PC-9 (cell line): ENCODE results near the gene VSIG2. TPM values are rescaled to one million over a fixed set of nuclear protein-coding genes. Genes with fewer than 3 reads are reported as not detected.
A peak's percentile ranks its signal among the peaks of the same experiment; 100 is the strongest.

ENCODE experiments used
- BruUV-seq: library from RNA; stranded (reverse); fragments of 400-500 nt; replicated peaks from 2 replicates; lab custom pipeline; 2021; lab: Mats Ljungman, UMichigan
- CTCF ChIA-PET: fragments of 300-600 bp; sonication (Branson Sonifier 250); formaldehyde crosslinking; loops from one replicate; lab custom pipeline; 2022; ENCODE audit warnings: antibody characterized with exemption; lab: Charles Lee
- POLR2A ChIA-PET: fragments of 300-600 bp; sonication (Branson Sonifier 250); formaldehyde crosslinking; loops from one replicate; lab custom pipeline; 2022; ENCODE audit warnings: antibody characterized with exemption; ENCODE audit not compliant: unreplicated experiment; lab: Charles Lee
- DNase-seq, 2 experiments: peaks; one replicate each; pipeline versions ENCODE4 v3.0.0 to v3.0.0-alpha.2; 2015 to 2022; ENCODE audit warnings: mixed read lengths in 1 of 2
- H2AFZ ChIP-seq: fragments of 200-600 bp; sonication (generic); 2 replicates; pipeline ENCODE4 v1.8.1; 2017; ENCODE audit warnings: antibody characterized with exemption
- H3F3A ChIP-seq: fragments of 200-600 bp; sonication (generic); 2 replicates; pipeline ENCODE4 v1.8.1; 2017; ENCODE audit warnings: antibody characterized with exemption, mild to moderate bottlenecking, low read depth; ENCODE audit not compliant: insufficient read depth
- H3K27ac ChIP-seq: fragments of 200-600 bp; sonication (generic); 2 replicates; pipeline ENCODE4 v1.6.1; 2016; ENCODE audit warnings: mixed run types
- H3K27me3 ChIP-seq: fragments of 200-600 bp; sonication (generic); 2 replicates; pipeline ENCODE4 v1.6.1; 2016; ENCODE audit warnings: low read depth, mixed run types; ENCODE audit not compliant: insufficient read depth
- H3K36me3 ChIP-seq: fragments of 200-600 bp; sonication (generic); 2 replicates; pipeline ENCODE4 v1.6.1; 2016; ENCODE audit warnings: low read depth, mixed run types
- H3K4me1 ChIP-seq: fragments of 200-600 bp; sonication (generic); replicated peaks from 2 replicates; pipeline ENCODE4 v1.6.1; 2016; ENCODE audit warnings: mixed run types; ENCODE audit not compliant: insufficient read depth
- H3K4me2 ChIP-seq: fragments of 200-600 bp; sonication (generic); 2 replicates; pipeline ENCODE4 v1.6.1; 2017; ENCODE audit warnings: mixed run types
- H3K4me3 ChIP-seq: fragments of 200-600 bp; sonication (generic); 2 replicates; pipeline ENCODE4 v1.6.1; 2016; ENCODE audit warnings: mixed run types
- H3K79me2 ChIP-seq: fragments of 200-600 bp; sonication (generic); 2 replicates; pipeline ENCODE4 v1.6.1; 2017; ENCODE audit warnings: low read depth, mixed run types
- H3K9me2 ChIP-seq: fragments of 200-600 bp; sonication (generic); 2 replicates; pipeline ENCODE4 v1.8.1; 2017; ENCODE audit warnings: mild to moderate bottlenecking; ENCODE audit not compliant: insufficient read depth
- H3K9me3 ChIP-seq: fragments of 200-600 bp; sonication (generic); 2 replicates; pipeline ENCODE4 v1.8.1; 2016; ENCODE audit warnings: low read depth; ENCODE audit not compliant: insufficient read depth
- H4K20me1 ChIP-seq: fragments of 200-600 bp; sonication (generic); 2 replicates; pipeline ENCODE4 v1.8.1; 2017; ENCODE audit not compliant: insufficient read depth
- CTCF ChIP-seq: fragments of 200-600 bp; sonication (generic); conservative IDR thresholded peaks from 2 replicates; pipeline ENCODE4 v1.6.1; 2017; ENCODE audit warnings: mixed run types, antibody characterized with exemption, mild to moderate bottlenecking, moderate library complexity
- EZH2 ChIP-seq: fragments of 200-600 bp; sonication (generic); IDR thresholded peaks from 2 replicates; pipeline ENCODE4 v1.8.0; 2017; ENCODE audit warnings: antibody characterized with exemption, low read depth
- intact Hi-C: fragments of 100-400 bp; cut with micrococcal nuclease; formaldehyde crosslinking; loops from one replicate; pipeline ENCODE4 v1.10.0; 2022; ENCODE audit not compliant: unreplicated experiment
- total RNA-seq: library from RNA; stranded (reverse); gene quantifications from 2 replicates; pipeline ENCODE4 v1.2.3, GENCODE V29; 2021

The VSIG2 gene
- total RNA-seq, 1 experiment from 2014 or later = 12.4 TPM

GRCh38 chr11:124754309-124754708 lies 2.3 kb upstream of the VSIG2 start:
- no peaks in the 10 kb centered on the region for H3K9me2 ChIP-seq
- ChIA-PET CTCF (no interaction called here), POLR2A (no interaction called here)
- no peak overlapping the region for H3K4me3 ChIP-seq
- BruUV-seq = no TSS peak
- no peak for TF ChIP-seq CTCF
- H3K36me3 ChIP-seq = no peaks in the 10 kb centered on the region
- intact Hi-C loops = no loop called here
- peaks cover 23% of the 10 kb centered on the region; the same call in 1 of the 2 replicates for H3K79me2 ChIP-seq
- no peak overlapping the region for H2AFZ ChIP-seq
- H4K20me1 ChIP-seq = no peaks in the 10 kb centered on the region
- no peak for DNase-seq
- H3K27ac ChIP-seq = no peak overlapping the region
- no peaks in the 10 kb centered on the region for H3K9me3 ChIP-seq
- no peak overlapping the region for H3K4me2 ChIP-seq
- no peaks in the 10 kb centered on the region for H3K27me3 ChIP-seq
- peaks cover 37% of the 10 kb centered on the region for H3K4me1 ChIP-seq
- peaks cover 17% of the 10 kb centered on the region for H3F3A ChIP-seq

- H3K27ac ChIP-seq = no peak overlapping the region
- BruUV-seq = no TSS peak
- H3K4me2 ChIP-seq = peak overlapping the region; percentile 83
- H3F3A ChIP-seq = peaks cover 23% of the 10 kb centered on the region
- H3K9me2 ChIP-seq = no peaks in the 10 kb centered on the region
- H3K4me3 ChIP-seq = peak overlapping the region; percentile 62; the same call in 1 of the 2 replicates
- H3K27me3 ChIP-seq = no peaks in the 10 kb centered on the region
- H3K9me3 ChIP-seq = no peaks in the 10 kb centered on the region
- H3K36me3 ChIP-seq = no peaks in the 10 kb centered on the region
- TF ChIP-seq CTCF (no peak), EZH2 (no peak)
- no peak for DNase-seq
- H3K79me2 ChIP-seq = peaks cover 23% of the 10 kb centered on the region; the same call in 1 of the 2 replicates
- no peak overlapping the region for H2AFZ ChIP-seq
- no peaks in the 10 kb centered on the region for H4K20me1 ChIP-seq
- POLR2A ChIA-PET = interaction anchor here (0.6 kb wide), 1 partner anchor 80 kb away, joined by 15 read pairs; the partner anchor contains the start of gene SPA17
- CTCF ChIA-PET = no interaction called here
- peaks cover 44% of the 10 kb centered on the region for H3K4me1 ChIP-seq
- intact Hi-C loops = no loop called here
Observed at GRCh38 chr11:124753624-124754023, 1.6 kb upstream of the VSIG2 start.

DNA sequence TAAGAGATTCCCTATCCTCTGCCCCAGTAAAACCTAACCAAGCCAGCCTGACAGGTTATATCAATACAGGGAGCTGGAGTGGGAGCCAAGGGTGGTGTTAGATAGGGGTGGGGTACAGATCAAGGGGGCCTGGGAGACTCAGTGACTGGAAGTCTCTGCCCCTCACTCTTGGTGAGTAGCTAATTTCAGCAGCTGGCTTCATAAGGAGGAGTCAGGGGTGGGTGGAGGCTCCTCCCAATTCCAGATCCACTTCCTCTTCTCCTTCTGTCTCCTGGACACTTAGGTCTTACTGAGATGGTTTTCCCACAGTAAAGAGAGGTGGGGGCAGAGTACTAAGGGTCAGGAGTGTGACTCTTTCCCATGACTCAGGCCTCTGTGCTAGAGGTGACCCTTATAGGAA lies 1.1 kb upstream of the VSIG2 start:
- Histone ChIP-seq H3K36me3 (no peaks in the 10 kb centered on the region), H2AFZ (no peak overlapping the region), H3K9me2 (no peaks in the 10 kb centered on the region), H3K4me1 (peaks cover 48% of the 10 kb centered on the region), H4K20me1 (no peaks in the 10 kb centered on the region), H3K9me3 (no peaks in the 10 kb centered on the region), H3K4me2 (peak overlapping the region; percentile 83), H3K27me3 (no peaks in the 10 kb centered on the region), H3K4me3 (peak overlapping the region; percentile 62; the same call in 1 of the 2 replicates), H3K27ac (no peak overlapping the region), H3F3A (peaks cover 28% of the 10 kb centered on the region), H3K79me2 (peaks cover 23% of the 10 kb centered on the region; the same call in 1 of the 2 replicates)
- DNase-seq = peak in 1 of 2 experiments; percentile 55
- intact Hi-C loops = no loop called here
- BruUV-seq = no TSS peak
- ChIA-PET CTCF (interaction anchor here (0.7 kb wide), 1 partner anchor 1668 kb away, joined by 5 read pairs; no protein-coding TSS in a partner anchor), POLR2A (interaction anchor here (0.6 kb wide), 1 partner anchor 79 kb away, joined by 15 read pairs; the partner anchor contains the start of gene SPA17)
- TF ChIP-seq EZH2 (no peak), CTCF (no peak)
